Motor neuron (in vitro differentiated cells): Measurements from ENCODE around the gene RIPPLY1. TPM values are rescaled to one million over a fixed set of nuclear protein-coding genes. Genes with fewer than 3 reads are reported as not detected.

Experiments used
- ATAC-seq, 8 experiments: fragments of 200-7000 bp; cut with Tn5 transposase; replicated peaks in 6 of 8; 2 replicates each; pipeline ENCODE4 v1.8.0; 2021; ENCODE audit warnings: mild to moderate bottlenecking in 8 of 8, moderate library complexity in 8 of 8
- H3K27ac ChIP-seq, 2 donors: fragments of 250-450 bp; sonication (Bioruptor Pico); 2 replicates each; pipeline ENCODE4 v1.9.0; 2021; ENCODE audit warnings: antibody characterized with exemption in 2 of 2, mild to moderate bottlenecking in 2 of 2, moderate library complexity in 1 of 2
- H3K4me1 ChIP-seq, 2 donors: fragments of 250-450 bp; sonication (Bioruptor Pico); replicated peaks in 1 of 2; 2 replicates each; pipeline ENCODE4 v1.6.1; 2021; ENCODE audit warnings: antibody characterized with exemption in 2 of 2, mild to moderate bottlenecking in 2 of 2, moderate library complexity in 1 of 2
- H3K4me3 ChIP-seq, 5 donors: fragments of 250-450 bp; sonication (Bioruptor Pico); 2 replicates each; pipeline ENCODE4 v1.9.0; 2021; ENCODE audit warnings: antibody characterized with exemption in 5 of 5, mild to moderate bottlenecking in 5 of 5, moderate library complexity in 4 of 5
- WGBS, 10 experiments: fragments of 450-650 bp; shearing (Covaris generic); methylation state at CpG; one replicate each; pipeline ENCODE4 v1.0.0; 2022; 5-methylcytosine and 5-hydroxymethylcytosine counted together
- in situ Hi-C, 9 experiments: fragments of 400-800 bp; cut with MboI; loops; one replicate each; pipeline ENCODE4 v1.15.0; 2021; ENCODE audit warnings: low sequenced_read_pairs in 9 of 9, low pct_unique_long_range_greater_than_20kb in 2 of 9; ENCODE audit not compliant: unreplicated experiment in 9 of 9
- total RNA-seq, 8 experiments: library from RNA; unstranded; fragments of 300-600 nt; gene quantifications; 2 replicates each; pipeline versions ENCODE4 v1.2.3 to v1.2.4, GENCODE V29; 2022

Gene RIPPLY1, protein sequence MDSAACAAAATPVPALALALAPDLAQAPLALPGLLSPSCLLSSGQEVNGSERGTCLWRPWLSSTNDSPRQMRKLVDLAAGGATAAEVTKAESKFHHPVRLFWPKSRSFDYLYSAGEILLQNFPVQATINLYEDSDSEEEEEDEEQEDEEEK
- total RNA-seq, result under 1 TPM in 2 of 8 experiments, not detected in 6; 0.16 to 0.33 TPM

- peak in 2 of 8 experiments; percentile 38 to 39 for ATAC-seq
- 0% methylated on average over 1 of the region's 1 CpG; no CpG with 5 or more reads in 9 of the 10 experiments for WGBS, 10 experiments
These were observed at the start of gene RIPPLY1 for GRCh38 chrX:106903291-106903824. Gene RIPPLY1, minus strand, starts transcription at chrX:106903341. Its CDS starts 54 bp downstream, at chrX:106903287.

GRCh38 chrX:106952538-106952937, 49.4 kb upstream of the RIPPLY1 start:
- H3K4me1 ChIP-seq, result no peaks in the 10 kb centered on the region
- H3K27ac ChIP-seq, result no peak overlapping the region
- in situ Hi-C loops, result no loop called here
- no peak overlapping the region for H3K4me3 ChIP-seq
- WGBS, 10 experiments, result 51 to 100% (median 92%) methylated on average over 1 to 2 of the region's 2 CpGs; no CpG with 5 or more reads in 4 of the 10 experiments
- no peak for ATAC-seq

More at GRCh38 chrX:106903291-106903824, at the start of gene RIPPLY1:
- H3K4me3 ChIP-seq, result no peak within 1 kb of the TSS
- no peak within 1 kb of the TSS for H3K27ac ChIP-seq
- H3K4me1 ChIP-seq, result no peaks in the 10 kb centered on the region
- in situ Hi-C loops, result no loop called here

DNA sequence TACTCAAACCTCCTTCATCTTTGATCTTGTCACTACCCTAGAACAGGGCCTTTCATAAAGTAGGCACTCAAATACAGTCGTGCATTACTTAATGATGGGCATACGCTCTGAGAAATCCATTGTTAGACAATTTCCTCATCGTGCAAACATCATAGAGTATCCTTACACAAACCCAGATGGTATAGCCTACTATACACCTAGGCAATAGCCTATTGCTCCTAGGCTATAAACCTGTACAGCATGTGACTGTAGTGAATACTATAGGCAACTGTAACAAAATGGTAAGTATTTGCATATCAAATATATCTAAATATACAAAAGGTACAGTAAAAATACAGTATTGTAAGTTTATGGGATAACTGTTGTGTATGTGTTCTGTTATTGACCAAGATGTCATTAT, 48.9 kb upstream of the RIPPLY1 start:
- Histone ChIP-seq H3K4me3 (no peak overlapping the region), H3K27ac (no peak overlapping the region), H3K4me1 (no peaks in the 10 kb centered on the region)
- no peak for ATAC-seq
- in situ Hi-C loops, result no loop called here
- 40 to 61% (median 60%) methylated on average over 1 to 3 of the region's 3 CpGs; no CpG with 5 or more reads in 7 of the 10 experiments for WGBS, 10 experiments

DNA sequence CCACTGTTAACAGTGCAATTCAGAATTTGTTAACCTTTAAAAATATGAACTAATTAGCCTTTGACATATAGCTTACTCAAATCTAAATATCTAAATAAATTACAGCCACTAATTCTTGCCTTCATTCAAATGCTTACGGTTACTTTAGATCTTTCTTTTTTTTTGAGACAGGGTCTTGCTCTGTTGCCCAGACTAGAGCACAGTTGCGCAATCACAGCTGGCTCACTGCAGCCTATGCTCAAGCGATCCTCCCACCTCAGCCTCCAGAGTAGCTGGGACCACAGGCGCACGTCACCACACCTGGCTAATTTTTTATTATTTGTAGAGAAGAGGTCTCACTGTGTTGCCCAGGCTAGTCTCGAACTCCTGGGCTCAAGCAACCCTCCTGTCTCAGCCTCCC, 48.1 kb upstream of the RIPPLY1 start:
- no peak for ATAC-seq
- in situ Hi-C loops, result no loop called here
- Histone ChIP-seq H3K4me1 (no peaks in the 10 kb centered on the region), H3K27ac (no peak overlapping the region), H3K4me3 (no peak overlapping the region)
- 79 to 100% (median 92%) methylated on average over 1 to 5 of the region's 6 CpGs; no CpG with 5 or more reads in 4 of the 10 experiments for WGBS, 10 experiments

DNA sequence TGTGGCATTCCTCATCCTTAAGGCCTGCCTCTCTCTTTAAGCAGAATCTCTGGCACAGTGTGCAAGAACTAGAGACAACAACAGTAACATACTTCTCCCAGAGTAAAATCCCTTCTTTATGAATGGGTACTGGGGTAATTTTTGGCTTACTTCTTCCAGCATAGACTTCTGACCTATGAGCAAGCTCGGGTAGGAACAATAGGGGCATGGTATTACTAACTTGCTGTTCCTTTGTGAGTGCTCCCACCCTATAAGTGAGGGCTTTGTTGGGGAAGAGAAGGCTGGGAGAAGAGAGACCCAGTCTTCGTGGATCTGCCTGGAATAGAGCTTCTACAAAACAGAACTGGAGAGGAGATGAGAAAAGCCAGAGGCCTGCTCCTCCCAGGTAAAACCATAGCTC, 47.2 kb upstream of the RIPPLY1 start:
- Histone ChIP-seq H3K4me1 (no peaks in the 10 kb centered on the region), H3K27ac (no peak overlapping the region), H3K4me3 (no peak overlapping the region)
- no peak for ATAC-seq
- WGBS, 10 experiments, result 50 to 90% methylated on average over 1 to 2 of the region's 2 CpGs; no CpG with 5 or more reads in 8 of the 10 experiments
- in situ Hi-C loops, result no loop called here

- no peak overlapping the region for H3K4me3 ChIP-seq
- in situ Hi-C loops, result no loop called here
- no peak overlapping the region for H3K27ac ChIP-seq
- H3K4me1 ChIP-seq, result no peaks in the 10 kb centered on the region
- no peak for ATAC-seq
- 50 to 100% (median 80%) methylated on average over 1 of the region's 1 CpG; no CpG with 5 or more reads in 6 of the 10 experiments for WGBS, 10 experiments
These were observed 46.2 kb upstream of the RIPPLY1 start for GRCh38 chrX:106949366-106949765.

GRCh38 chrX:106948641-106949040, 45.5 kb upstream of the RIPPLY1 start:
- H3K4me1 ChIP-seq, result no peaks in the 10 kb centered on the region
- H3K4me3 ChIP-seq, result no peak overlapping the region
- in situ Hi-C loops, result no loop called here
- no peak for ATAC-seq
- H3K27ac ChIP-seq, result no peak overlapping the region
- 64 to 100% (median 88%) methylated on average over 1 to 3 of the region's 3 CpGs; no CpG with 5 or more reads in 1 of the 10 experiments for WGBS, 10 experiments

- WGBS, 10 experiments, result 7 to 100% (median 76%) methylated on average over 1 to 3 of the region's 3 CpGs; no CpG with 5 or more reads in 2 of the 10 experiments
- no peaks in the 10 kb centered on the region for H3K4me1 ChIP-seq
- no peak overlapping the region for H3K27ac ChIP-seq
- H3K4me3 ChIP-seq, result no peak overlapping the region
- ATAC-seq, result peak in 2 of 8 experiments; percentile 29 to 73
- in situ Hi-C loops, result no loop called here
These were observed 43.3 kb upstream of the RIPPLY1 start for GRCh38 chrX:106946464-106946863.

- in situ Hi-C loops, result no loop called here
- 55 to 83% (median 78%) methylated on average over 1 of the region's 1 CpG; no CpG with 5 or more reads in 4 of the 10 experiments for WGBS, 10 experiments
- Histone ChIP-seq H3K4me3 (no peak overlapping the region), H3K27ac (no peak overlapping the region), H3K4me1 (no peaks in the 10 kb centered on the region)
- ATAC-seq, result no peak
These were observed 36.9 kb upstream of the RIPPLY1 start for GRCh38 chrX:106940068-106940467.

GRCh38 chrX:106939566-106939965, 36.4 kb upstream of the RIPPLY1 start:
- no peak overlapping the region for H3K27ac ChIP-seq
- no peak overlapping the region for H3K4me3 ChIP-seq
- in situ Hi-C loops, result no loop called here
- no peak for ATAC-seq
- no peaks in the 10 kb centered on the region for H3K4me1 ChIP-seq
- WGBS, 10 experiments, result 35 to 92% (median 70%) methylated on average over 2 of the region's 3 CpGs; no CpG with 5 or more reads in 7 of the 10 experiments

- no peak for ATAC-seq
- 67% methylated on average over 1 of the region's 1 CpG; no CpG with 5 or more reads in 8 of the 10 experiments for WGBS, 10 experiments
- no peak overlapping the region for H3K27ac ChIP-seq
- H3K4me1 ChIP-seq, result no peaks in the 10 kb centered on the region
- in situ Hi-C loops, result no loop called here
- H3K4me3 ChIP-seq, result no peak overlapping the region
These were observed 33.1 kb upstream of the RIPPLY1 start for GRCh38 chrX:106936246-106936645.

- Histone ChIP-seq H3K4me3 (no peak overlapping the region), H3K4me1 (no peaks in the 10 kb centered on the region), H3K27ac (no peak overlapping the region)
- in situ Hi-C loops, result no loop called here
- WGBS, 10 experiments, result 0 to 100% (median 54%) methylated on average over 1 to 4 of the region's 4 CpGs; no CpG with 5 or more reads in 7 of the 10 experiments
- ATAC-seq, result no peak
These were observed 32.0 kb upstream of the RIPPLY1 start for GRCh38 chrX:106935175-106935574.

- 20% methylated on average over 1 of the region's 3 CpGs; no CpG with 5 or more reads in 9 of the 10 experiments for WGBS, 10 experiments
- no peak for ATAC-seq
- H3K27ac ChIP-seq, result no peak overlapping the region
- no peaks in the 10 kb centered on the region for H3K4me1 ChIP-seq
- no peak overlapping the region for H3K4me3 ChIP-seq
- in situ Hi-C loops, result no loop called here
These were observed 30.4 kb upstream of the RIPPLY1 start for GRCh38 chrX:106933538-106933961.
